ENCODE measurements around the gene UFD1.

UFD1 gene

DNA sequence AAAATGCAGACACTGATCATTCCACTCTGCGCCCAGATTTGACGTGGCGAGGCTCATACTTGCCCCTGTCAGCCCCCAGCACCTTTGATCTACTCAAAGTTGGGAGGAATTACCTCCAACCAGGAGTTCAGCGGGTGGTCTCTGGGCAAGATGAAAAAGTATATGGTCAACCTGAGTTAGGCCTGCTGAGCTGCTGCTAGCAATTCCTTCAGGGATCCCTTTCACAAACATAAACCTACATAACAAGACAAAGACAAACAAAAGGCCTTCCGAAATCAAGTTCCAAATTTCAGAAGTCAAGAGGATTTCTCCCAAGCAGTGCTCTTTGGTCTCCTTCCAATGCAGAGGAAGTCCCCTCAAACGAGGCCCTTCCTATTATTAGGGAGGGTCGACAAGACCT lies 24.4 kb upstream of the UFD1 start:
- Histone ChIP-seq H3K27me3 (ENCODE audit: low read depth, low read length) (no peaks in the 10 kb centered on the region), H3K9me3 (ENCODE audit: control insufficient read depth in 1 of 2, low read length in 2 of 2) (no peaks in the 10 kb centered on the region), H3K4me1 (ENCODE audit: control insufficient read depth in 1 of 2, insufficient read depth in 2 of 2, low read length in 2 of 2) (no peaks in the 10 kb centered on the region), H3K36me3 (ENCODE audit: control insufficient read depth in 1 of 2, insufficient read depth in 2 of 2, low read length in 2 of 2) (no peaks in the 10 kb centered on the region), H3K4me3 (ENCODE audit: low read depth in 1 of 2, low read length in 2 of 2) (no peak overlapping the region), H3K27ac (ENCODE audit: low read length) (no peak overlapping the region)

DNA sequence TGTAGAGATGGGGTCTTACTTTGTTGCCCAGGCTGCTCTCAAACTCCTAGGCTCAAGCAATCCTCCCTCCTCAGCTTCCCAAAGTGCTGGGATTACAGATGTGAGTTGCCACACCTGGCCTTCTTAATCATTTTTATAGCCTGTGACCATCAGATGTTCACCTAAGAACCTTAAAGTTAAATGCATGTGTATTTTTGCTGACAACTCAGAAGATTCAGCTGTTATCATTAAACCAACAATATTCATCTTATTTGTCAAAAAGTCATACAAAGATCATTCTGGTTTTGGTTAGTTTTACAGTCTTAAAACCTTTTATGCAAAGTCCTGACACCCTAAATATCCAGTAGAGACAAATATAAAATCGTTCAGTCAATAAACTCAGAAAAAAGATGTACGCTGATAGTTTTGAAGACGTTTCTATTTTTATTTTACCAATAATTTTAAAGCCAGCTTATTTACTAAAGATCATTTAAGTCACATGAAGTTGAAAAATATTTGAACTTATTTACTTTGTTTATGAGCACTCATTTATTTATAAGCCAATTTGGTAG lies 23.0 kb upstream of the UFD1 start:
- Histone ChIP-seq H3K36me3 (ENCODE audit: control insufficient read depth in 1 of 2, insufficient read depth in 2 of 2, low read length in 2 of 2) (no peaks in the 10 kb centered on the region), H3K27ac (ENCODE audit: low read length) (no peak overlapping the region), H3K4me1 (ENCODE audit: control insufficient read depth in 1 of 2, insufficient read depth in 2 of 2, low read length in 2 of 2) (no peaks in the 10 kb centered on the region), H3K4me3 (ENCODE audit: low read depth in 1 of 2, low read length in 2 of 2) (no peak overlapping the region), H3K27me3 (ENCODE audit: low read depth, low read length) (no peaks in the 10 kb centered on the region), H3K9me3 (ENCODE audit: control insufficient read depth in 1 of 2, low read length in 2 of 2) (no peaks in the 10 kb centered on the region)

DNA sequence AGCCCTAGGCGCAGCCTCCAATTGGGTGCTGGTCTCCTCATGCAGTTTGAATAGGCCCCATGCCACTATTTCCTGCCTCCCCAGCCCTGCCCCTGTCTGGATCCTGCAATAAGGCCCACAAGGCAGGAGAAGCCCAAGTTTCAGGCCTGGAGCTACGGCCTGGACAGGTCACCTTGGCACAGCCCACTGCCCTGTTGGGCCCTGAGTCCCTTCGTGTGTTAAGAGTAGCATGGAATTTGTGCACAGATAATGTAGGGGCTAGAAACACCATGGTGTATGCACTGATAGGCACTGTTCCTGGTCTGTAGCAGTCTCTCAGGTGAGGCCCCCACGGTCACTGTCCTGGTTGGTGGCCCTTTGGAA lies 20.9 kb upstream of the UFD1 start:
- Histone ChIP-seq H3K36me3 (ENCODE audit: control insufficient read depth in 1 of 2, insufficient read depth in 2 of 2, low read length in 2 of 2) (no peaks in the 10 kb centered on the region), H3K27ac (ENCODE audit: low read length) (no peak overlapping the region), H3K4me1 (ENCODE audit: control insufficient read depth in 1 of 2, insufficient read depth in 2 of 2, low read length in 2 of 2) (no peaks in the 10 kb centered on the region), H3K9me3 (ENCODE audit: control insufficient read depth in 1 of 2, low read length in 2 of 2) (no peaks in the 10 kb centered on the region), H3K4me3 (ENCODE audit: low read depth in 1 of 2, low read length in 2 of 2) (no peak overlapping the region), H3K27me3 (ENCODE audit: low read depth, low read length) (no peaks in the 10 kb centered on the region)

DNA sequence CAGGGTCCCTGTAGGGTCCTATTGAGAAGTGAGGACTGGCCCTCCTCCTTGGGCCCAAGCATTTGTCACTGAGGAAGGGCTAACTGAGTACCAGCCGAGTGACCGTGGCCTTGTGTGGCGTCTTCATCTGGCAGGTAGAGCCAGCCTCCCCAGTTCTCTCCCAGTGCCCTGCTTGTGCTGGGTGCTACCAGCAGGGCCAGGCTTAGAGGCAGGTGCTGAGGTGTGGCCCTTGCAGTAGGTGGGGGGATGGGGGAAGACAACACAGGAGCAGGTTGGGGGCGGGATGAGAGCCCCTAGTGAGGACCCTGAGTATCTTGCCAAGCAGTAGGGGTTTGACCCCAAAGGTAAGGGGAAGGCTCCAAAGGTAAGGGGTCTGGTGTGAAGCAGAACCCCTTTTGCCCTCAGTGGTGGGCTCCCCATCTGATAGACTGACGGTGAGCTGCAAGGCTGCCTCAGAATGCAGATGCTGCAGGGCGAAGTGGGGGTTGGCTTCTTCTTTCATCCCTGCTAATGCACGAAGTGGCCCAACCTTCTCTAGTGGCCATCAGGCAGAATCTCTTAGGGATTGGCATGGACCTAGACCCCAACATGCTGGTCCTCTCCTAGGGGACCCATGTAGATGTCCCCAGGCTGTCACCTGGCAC lies 20.4 kb upstream of the UFD1 start:
- H3K36me3 ChIP-seq (ENCODE audit: control insufficient read depth in 1 of 2, insufficient read depth in 2 of 2, low read length in 2 of 2), result no peaks in the 10 kb centered on the region
- H3K27ac ChIP-seq (ENCODE audit: low read length), result no peak overlapping the region
- no peaks in the 10 kb centered on the region for H3K9me3 ChIP-seq (ENCODE audit: control insufficient read depth in 1 of 2, low read length in 2 of 2)
- no peak overlapping the region for H3K4me3 ChIP-seq (ENCODE audit: low read depth in 1 of 2, low read length in 2 of 2)
- no peaks in the 10 kb centered on the region for H3K27me3 ChIP-seq (ENCODE audit: low read depth, low read length)
- H3K4me1 ChIP-seq (ENCODE audit: control insufficient read depth in 1 of 2, insufficient read depth in 2 of 2, low read length in 2 of 2), result no peaks in the 10 kb centered on the region

DNA sequence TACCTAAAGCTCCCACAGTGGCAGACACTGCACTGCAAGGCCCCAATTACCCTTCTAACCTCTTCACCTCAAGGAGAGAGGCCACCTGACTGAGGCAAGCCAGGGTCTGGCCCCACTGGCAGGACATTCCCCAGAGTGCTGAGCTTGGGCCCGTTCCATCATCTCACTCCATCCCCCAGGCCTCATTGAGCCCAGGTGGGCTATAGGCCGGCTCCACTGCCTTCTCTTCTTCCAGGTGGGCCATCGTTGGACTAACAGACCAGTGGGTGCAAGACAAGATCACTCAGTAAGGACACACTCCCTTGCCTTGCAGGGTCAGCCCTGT lies 19.8 kb upstream of the UFD1 start:
- Histone ChIP-seq H3K9me3 (ENCODE audit: control insufficient read depth in 1 of 2, low read length in 2 of 2) (no peaks in the 10 kb centered on the region), H3K4me1 (ENCODE audit: control insufficient read depth in 1 of 2, insufficient read depth in 2 of 2, low read length in 2 of 2) (no peaks in the 10 kb centered on the region), H3K27me3 (ENCODE audit: low read depth, low read length) (no peaks in the 10 kb centered on the region), H3K36me3 (ENCODE audit: control insufficient read depth in 1 of 2, insufficient read depth in 2 of 2, low read length in 2 of 2) (no peaks in the 10 kb centered on the region), H3K27ac (ENCODE audit: low read length) (no peak overlapping the region), H3K4me3 (ENCODE audit: low read depth in 1 of 2, low read length in 2 of 2) (no peak overlapping the region)

DNA sequence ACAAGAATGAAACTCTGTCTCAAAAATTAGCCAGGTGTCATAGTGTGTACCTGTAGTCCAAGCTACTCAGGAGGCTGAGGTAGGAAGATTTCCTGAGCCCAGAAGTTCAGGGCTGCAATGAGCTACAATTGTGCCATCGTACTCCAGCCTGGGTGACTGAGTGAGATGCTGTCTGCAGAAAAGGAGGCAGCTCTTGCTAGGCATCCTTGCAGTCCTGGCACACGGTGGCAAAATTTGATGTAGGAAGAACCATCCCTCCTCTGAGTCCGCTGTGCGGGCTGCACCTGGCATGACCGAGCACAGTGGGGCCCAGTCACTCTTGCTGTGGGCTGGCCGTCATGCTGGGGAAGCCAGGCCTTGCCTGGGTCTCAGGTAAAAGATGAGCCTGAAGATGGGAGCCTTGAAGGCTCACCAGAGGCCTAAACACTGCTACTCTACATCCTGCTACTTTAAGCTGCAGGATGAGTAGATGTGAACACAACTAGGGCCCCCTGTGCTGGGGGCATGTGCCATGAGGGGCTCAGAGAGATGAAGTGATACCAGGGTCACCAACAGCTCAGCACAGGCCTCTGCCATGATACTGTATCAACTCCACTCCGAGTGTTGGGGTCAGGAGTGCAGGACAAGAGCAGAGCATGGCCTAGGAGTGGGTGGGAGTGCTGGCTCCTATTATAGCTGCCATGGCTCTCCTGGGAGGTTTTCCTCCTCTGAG lies 19.3 kb upstream of the UFD1 start:
- Histone ChIP-seq H3K9me3 (ENCODE audit: control insufficient read depth in 1 of 2, low read length in 2 of 2) (no peaks in the 10 kb centered on the region), H3K27ac (ENCODE audit: low read length) (no peak overlapping the region), H3K36me3 (ENCODE audit: control insufficient read depth in 1 of 2, insufficient read depth in 2 of 2, low read length in 2 of 2) (no peaks in the 10 kb centered on the region), H3K4me1 (ENCODE audit: control insufficient read depth in 1 of 2, insufficient read depth in 2 of 2, low read length in 2 of 2) (no peaks in the 10 kb centered on the region), H3K4me3 (ENCODE audit: low read depth in 1 of 2, low read length in 2 of 2) (no peak overlapping the region), H3K27me3 (ENCODE audit: low read depth, low read length) (no peaks in the 10 kb centered on the region)

DNA sequence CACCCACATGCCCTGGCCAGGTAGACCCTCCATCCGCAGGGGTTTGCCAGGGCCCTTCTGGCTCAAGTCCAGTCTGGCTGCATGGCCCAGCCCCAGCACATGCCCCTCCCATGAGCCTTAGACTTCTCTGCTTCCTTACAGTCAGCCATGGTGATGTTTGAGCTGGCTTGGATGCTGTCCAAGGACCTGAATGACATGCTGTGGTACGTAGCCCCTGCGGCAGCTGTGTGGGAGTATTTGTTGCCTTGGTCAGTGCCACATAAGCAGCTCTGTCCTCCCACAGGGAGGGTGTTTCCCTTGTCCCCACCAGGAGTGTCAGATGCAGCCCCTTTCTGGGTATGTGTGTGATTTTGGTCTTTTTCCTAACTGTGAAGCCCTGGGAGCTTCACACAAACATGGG lies 18.3 kb upstream of the UFD1 start:
- H3K27ac ChIP-seq (ENCODE audit: low read length), result no peak overlapping the region
- H3K9me3 ChIP-seq (ENCODE audit: control insufficient read depth in 1 of 2, low read length in 2 of 2), result no peaks in the 10 kb centered on the region
- H3K36me3 ChIP-seq (ENCODE audit: control insufficient read depth in 1 of 2, insufficient read depth in 2 of 2, low read length in 2 of 2), result no peaks in the 10 kb centered on the region
- H3K4me1 ChIP-seq (ENCODE audit: control insufficient read depth in 1 of 2, insufficient read depth in 2 of 2, low read length in 2 of 2), result no peaks in the 10 kb centered on the region
- no peaks in the 10 kb centered on the region for H3K27me3 ChIP-seq (ENCODE audit: low read depth, low read length)
- no peak overlapping the region for H3K4me3 ChIP-seq (ENCODE audit: low read depth in 1 of 2, low read length in 2 of 2)

DNA sequence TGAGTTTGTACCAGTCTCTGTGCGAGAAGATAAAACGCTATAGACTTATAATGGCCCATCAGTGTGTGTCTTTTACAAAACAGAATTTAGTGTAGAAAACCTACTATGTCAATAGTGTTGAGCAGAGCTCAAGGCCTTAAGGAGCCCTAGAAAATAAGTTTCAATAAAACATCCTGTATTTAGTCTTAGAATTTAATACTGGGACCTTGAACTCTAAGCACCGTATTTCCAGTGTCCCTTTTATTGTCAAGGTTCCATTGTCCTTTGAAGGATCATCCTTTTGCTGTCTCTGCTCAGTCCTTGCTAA lies 17.3 kb upstream of the UFD1 start:
- Histone ChIP-seq H3K4me1 (ENCODE audit: control insufficient read depth in 1 of 2, insufficient read depth in 2 of 2, low read length in 2 of 2) (no peaks in the 10 kb centered on the region), H3K27ac (ENCODE audit: low read length) (no peak overlapping the region), H3K36me3 (ENCODE audit: control insufficient read depth in 1 of 2, insufficient read depth in 2 of 2, low read length in 2 of 2) (no peaks in the 10 kb centered on the region), H3K9me3 (ENCODE audit: control insufficient read depth in 1 of 2, low read length in 2 of 2) (no peaks in the 10 kb centered on the region), H3K27me3 (ENCODE audit: low read depth, low read length) (no peaks in the 10 kb centered on the region), H3K4me3 (ENCODE audit: low read depth in 1 of 2, low read length in 2 of 2) (no peak overlapping the region)

DNA sequence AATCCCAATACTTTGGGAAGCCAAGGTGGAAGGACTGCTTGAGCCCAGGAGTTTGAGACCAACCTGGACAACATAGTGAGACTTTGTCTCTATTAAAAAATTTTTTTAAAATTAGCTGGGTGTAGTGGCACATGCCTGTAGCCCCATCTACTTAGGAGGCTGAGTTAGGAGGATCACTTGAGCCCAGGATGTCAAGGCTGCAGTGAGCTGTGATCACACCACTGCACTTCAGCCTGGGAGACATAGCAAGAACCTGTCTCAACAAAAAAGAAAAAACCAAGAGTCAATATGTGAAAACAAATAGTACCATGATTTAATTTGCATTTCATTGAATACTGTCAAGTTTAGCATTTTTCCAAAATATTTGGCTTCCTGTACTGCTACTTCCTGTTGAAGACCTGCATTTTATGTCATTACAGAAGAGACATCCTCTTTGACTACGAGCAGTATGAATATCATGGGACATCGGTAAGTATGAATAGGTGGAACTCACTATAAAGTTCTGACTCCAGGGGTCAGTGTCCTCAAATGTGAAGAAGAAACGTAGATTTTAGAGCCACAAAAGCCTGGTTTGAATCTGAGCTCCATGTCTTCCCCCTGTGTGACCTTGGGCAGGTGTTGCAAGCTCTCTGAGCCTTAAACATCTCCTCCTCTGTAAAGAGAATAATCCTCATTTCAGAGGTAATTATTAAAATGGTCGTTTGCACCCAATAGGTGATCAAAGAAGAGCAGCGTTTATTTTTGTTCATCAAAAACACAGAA lies 16.8 kb upstream of the UFD1 start:
- no peaks in the 10 kb centered on the region for H3K36me3 ChIP-seq (ENCODE audit: control insufficient read depth in 1 of 2, insufficient read depth in 2 of 2, low read length in 2 of 2)
- H3K27ac ChIP-seq (ENCODE audit: low read length), result no peak overlapping the region
- no peaks in the 10 kb centered on the region for H3K9me3 ChIP-seq (ENCODE audit: control insufficient read depth in 1 of 2, low read length in 2 of 2)
- no peaks in the 10 kb centered on the region for H3K4me1 ChIP-seq (ENCODE audit: control insufficient read depth in 1 of 2, insufficient read depth in 2 of 2, low read length in 2 of 2)
- H3K4me3 ChIP-seq (ENCODE audit: low read depth in 1 of 2, low read length in 2 of 2), result no peak overlapping the region
- no peaks in the 10 kb centered on the region for H3K27me3 ChIP-seq (ENCODE audit: low read depth, low read length)

DNA sequence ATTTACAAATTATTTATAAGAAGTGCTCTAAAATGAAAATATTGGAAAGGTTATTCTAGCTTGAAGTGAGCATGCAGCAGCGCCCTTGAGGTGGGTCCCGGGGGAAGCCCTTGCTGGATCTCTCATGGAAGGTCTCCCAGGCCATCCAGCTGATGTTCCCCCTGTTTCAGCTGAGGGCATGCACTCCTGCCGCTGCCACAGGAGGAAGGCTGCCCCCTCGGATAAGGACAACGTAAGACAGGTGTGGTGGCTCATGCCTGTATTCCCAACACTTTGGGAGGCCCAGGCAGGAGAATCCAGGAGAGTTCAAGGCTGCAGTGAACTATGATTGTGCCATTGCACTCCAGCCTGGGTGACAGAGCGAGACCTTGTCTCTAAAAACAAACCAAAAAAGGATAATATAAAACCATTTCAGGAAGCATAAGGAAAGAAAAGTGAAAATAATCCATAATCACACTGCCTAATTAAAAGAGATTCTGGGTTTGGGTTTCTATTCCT lies 15.7 kb upstream of the UFD1 start:
- Histone ChIP-seq H3K27ac (ENCODE audit: low read length) (no peak overlapping the region), H3K36me3 (ENCODE audit: control insufficient read depth in 1 of 2, insufficient read depth in 2 of 2, low read length in 2 of 2) (no peaks in the 10 kb centered on the region), H3K9me3 (ENCODE audit: control insufficient read depth in 1 of 2, low read length in 2 of 2) (no peaks in the 10 kb centered on the region), H3K27me3 (ENCODE audit: low read depth, low read length) (no peaks in the 10 kb centered on the region), H3K4me1 (ENCODE audit: control insufficient read depth in 1 of 2, insufficient read depth in 2 of 2, low read length in 2 of 2) (no peaks in the 10 kb centered on the region), H3K4me3 (ENCODE audit: low read depth in 1 of 2, low read length in 2 of 2) (no peak overlapping the region)

DNA sequence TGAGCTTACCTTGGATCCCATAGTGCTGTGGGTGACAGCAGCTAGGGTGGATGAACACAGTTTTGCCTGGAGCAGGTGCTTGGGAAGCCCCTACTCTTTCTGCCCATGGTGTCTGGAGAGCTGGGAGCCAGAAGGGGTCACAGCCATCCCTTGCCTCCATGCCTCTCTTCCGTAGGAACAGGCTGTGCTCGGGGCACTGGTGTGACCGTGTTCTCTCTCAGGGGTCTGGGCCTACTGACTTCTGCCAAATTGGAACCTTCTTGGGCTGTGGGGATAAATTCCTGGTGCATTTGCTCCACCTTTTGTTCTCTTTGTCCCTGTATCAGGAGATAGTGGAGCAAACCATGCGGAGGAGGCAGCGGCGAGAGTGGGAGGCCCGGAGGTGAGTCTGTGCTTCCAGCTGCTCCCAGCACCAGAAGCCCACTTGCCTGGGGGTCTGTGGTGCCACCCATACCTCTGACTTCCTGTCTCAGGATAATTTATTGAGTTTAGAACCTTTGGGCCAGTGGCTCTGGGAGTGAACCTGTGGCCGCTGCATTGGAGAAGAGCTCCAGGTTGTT lies 15.1 kb upstream of the UFD1 start:
- no peaks in the 10 kb centered on the region for H3K9me3 ChIP-seq (ENCODE audit: control insufficient read depth in 1 of 2, low read length in 2 of 2)

More for the DNA sequence above, 15.1 kb upstream of the UFD1 start:
- H3K27ac ChIP-seq (ENCODE audit: low read length), result no peak overlapping the region
- no peaks in the 10 kb centered on the region for H3K36me3 ChIP-seq (ENCODE audit: control insufficient read depth in 1 of 2, insufficient read depth in 2 of 2, low read length in 2 of 2)
- H3K4me3 ChIP-seq (ENCODE audit: low read depth in 1 of 2, low read length in 2 of 2), result no peak overlapping the region
- no peaks in the 10 kb centered on the region for H3K27me3 ChIP-seq (ENCODE audit: low read depth, low read length)
- peaks cover 0 to 5% of the 10 kb centered on the region in 2 donors for H3K4me1 ChIP-seq (ENCODE audit: control insufficient read depth in 1 of 2, insufficient read depth in 2 of 2, low read length in 2 of 2)

All from muscle layer of duodenum (tissue), 2 donors.